GM12872 (cell line): ENCODE measurements around the gene USP7.

Experiments
- CTCF ChIP-seq: IDR thresholded peaks from 3 replicates; pipeline ENCODE4 v1.5.1; 2011; ENCODE audit warnings: low read depth, mild to moderate bottlenecking, low read length, moderate library complexity; ENCODE audit not compliant: insufficient read depth

The USP7 gene

DNA sequence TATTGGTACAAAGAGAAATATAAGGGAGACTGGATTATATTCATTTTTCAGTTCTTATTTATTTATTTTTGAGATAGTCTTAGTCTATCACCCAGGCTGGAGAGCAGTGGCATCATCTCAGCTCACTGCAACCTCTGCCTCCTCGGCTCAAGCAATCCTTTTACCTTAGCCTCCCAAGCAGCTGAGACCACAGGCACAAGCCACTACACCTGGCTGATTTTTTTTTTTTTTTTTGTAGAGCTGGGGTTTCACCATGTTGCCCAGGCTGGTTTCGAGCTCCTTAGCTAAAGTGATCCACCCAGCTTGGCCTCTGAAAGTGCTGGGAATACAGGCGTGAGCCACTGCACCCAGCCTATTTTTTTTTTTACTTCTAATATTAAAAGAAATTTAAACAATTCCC, 40.1 kb upstream of the USP7 start:
- TF ChIP-seq CTCF = no peak

- TF ChIP-seq CTCF = no peak
These were observed 39.6 kb upstream of the USP7 start for GRCh38 chr16:9003322-9003721.

- TF ChIP-seq CTCF = no peak
These were observed 38.3 kb upstream of the USP7 start for GRCh38 chr16:9002042-9002441.

DNA sequence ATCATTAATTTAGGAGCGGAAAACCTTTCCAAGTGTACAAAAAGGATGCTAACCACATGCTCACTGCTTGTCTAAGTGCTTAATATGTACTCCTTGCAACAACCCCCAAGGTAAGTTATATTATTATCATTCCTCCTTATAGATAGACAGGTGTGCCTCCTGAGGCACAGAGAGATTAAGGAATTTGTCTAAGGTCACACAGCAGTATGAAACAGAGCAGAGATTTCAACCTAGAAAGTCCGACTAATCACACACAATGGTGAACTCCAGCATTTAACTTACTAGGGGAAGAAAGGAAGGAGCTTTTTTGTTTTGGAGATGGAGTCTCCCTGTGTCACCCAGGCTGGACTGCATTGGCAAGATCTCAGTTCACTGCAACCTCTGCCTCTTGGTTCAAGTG, 37.0 kb upstream of the USP7 start:
- no peak for TF ChIP-seq CTCF

DNA sequence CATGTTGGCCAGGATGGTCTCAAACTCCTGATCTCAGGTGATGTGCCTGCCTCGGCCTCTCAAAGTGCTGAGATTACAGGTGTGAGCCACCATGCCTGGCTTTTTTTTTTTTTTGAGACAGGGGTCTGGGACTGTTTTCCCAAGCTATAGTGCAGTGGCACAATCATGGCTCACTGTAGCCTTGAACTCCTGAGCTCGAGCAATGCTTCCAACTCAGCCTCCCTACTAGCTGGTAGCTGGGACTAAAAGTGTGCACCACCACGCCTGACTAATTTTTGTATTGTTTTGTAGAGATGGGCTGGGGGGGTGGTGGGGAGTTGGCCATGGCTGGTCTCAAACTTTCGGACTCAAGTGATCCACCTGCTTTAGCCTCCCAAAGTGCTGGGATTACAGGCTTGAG, 36.1 kb upstream of the USP7 start:
- TF ChIP-seq CTCF = no peak

DNA sequence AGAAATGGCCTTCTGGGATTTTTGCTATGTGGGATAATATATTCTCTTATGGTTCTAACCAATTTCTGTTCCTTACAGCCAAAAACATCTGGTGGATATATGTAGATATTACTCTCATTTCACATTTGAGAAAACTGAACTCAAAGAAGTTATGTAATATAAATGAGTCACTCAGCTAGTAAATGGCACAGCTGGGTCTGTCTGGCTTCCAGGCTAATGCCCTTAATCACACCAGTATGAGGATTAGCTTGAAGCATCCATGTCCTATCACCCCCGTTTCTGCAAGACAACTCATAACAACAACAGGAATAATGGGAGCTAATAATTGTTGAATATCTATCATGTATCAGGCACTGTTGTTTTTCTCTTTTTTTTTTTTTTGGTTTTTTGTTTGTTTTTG, 34.4 kb upstream of the USP7 start:
- no peak for TF ChIP-seq CTCF

DNA sequence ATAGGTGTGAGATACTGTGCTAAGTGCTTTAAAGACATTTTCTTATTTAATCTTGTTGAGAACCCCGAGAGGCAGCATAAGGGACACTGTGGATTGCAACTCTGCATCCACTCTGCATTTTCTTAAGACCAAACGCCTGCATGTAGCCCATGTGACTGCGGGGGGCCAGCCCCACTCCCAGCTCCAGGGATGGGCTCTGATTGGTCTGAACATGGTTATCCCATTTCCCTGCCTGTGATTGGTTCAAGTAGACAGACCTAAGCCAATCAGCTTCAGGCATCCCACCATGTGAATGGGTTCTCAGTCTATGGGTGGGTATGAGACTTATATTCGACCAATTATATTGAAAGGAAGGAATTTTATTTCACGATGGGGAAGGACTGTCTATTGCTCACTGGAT, 33.2 kb upstream of the USP7 start:
- no peak for TF ChIP-seq CTCF

DNA sequence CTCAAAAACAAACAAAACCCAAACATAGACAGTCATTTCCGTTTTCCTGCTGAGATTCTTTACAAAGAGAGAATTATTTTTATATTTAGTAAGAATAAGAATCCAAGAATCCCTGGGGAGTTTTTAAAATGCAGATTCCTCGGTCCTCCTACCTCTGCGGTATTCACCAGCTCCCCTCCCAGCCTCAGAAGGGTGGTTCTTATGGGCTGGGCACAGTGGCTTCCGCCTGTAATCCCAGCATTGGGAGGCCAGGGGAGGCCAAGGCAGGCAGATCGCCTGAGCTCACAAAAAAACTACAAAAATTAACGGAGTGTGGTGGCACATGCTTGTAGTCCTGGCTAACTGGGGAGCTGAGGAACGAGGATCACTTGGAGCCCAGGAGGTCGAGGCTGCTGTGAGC, 26.7 kb upstream of the USP7 start:
- TF ChIP-seq CTCF = no peak
